Central memory CD8-positive, alpha-beta T cell (primary cell): ENCODE measurements around the gene ULBP3.
"Not testable (repeated sequence)": the region's sequence is repeated elsewhere in the genome, so short reads cannot be mapped to it uniquely, and the experiment has no call there.

Experiments
- ATAC-seq: fragments of 150-1000 bp; cut with Tn5 transposase; replicated peaks from 2 replicates; pipeline ENCODE4 v1.10.0; 2022; ENCODE audit warnings: mild to moderate bottlenecking, moderate FRiP score, moderate number of reproducible peaks; ENCODE audit not compliant: poor library complexity, severe bottlenecking; ENCODE audit errors: extremely low read depth
- DNase-seq, 2 donors: peaks; one replicate each; pipeline ENCODE4 v3.0.0; 2021; ENCODE audit warnings: low spot score in 2 of 2
- H3K27ac Mint-ChIP-seq: one replicate; pipeline ENCODE4 v1.8.0; 2022; ENCODE audit warnings: low read depth, mild to moderate bottlenecking, moderate library complexity, mixed read lengths
- H3K27me3 Mint-ChIP-seq: one replicate; pipeline ENCODE4 v1.8.0; 2022; ENCODE audit warnings: mixed read lengths
- H3K36me3 Mint-ChIP-seq: one replicate; pipeline ENCODE4 v1.8.0; 2022; ENCODE audit warnings: mild to moderate bottlenecking, moderate library complexity, mixed read lengths; ENCODE audit not compliant: insufficient read depth
- H3K4me1 Mint-ChIP-seq: one replicate; pipeline ENCODE4 v1.8.0; 2022; ENCODE audit warnings: mixed read lengths
- H3K4me3 Mint-ChIP-seq: one replicate; pipeline ENCODE4 v1.8.0; 2022; ENCODE audit warnings: mild to moderate bottlenecking, moderate library complexity, mixed read lengths
- H3K9me3 Mint-ChIP-seq: one replicate; pipeline ENCODE4 v1.8.0; 2022; ENCODE audit warnings: mixed read lengths

The ULBP3 gene

DNA sequence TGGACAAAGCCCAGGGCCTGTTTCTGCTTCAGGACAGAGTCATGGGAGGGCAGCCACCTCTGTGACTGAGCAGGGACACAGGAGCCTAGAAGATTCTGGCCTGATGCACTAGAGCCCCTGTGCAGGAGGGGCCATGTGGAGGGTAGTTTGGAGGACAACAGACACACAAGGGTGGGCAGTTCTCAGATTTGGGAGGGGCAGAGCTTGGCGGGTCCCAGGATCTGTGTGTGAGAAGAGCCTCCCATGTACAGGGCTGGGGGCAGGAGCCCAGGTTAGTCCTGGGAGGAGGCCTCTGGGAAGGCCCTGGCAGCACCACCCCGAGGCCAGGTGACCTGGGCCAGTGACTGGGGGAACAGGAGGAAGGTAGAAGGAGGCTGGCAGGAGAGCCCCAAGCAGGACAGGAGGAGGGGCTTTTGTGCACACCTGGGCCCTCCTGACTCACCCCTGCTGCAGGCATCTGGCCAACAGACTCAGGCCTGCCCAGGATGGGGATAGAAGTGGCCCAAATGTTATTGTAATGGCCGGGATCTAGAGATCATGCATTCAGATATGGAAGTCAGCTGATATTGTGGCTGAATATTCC is 1.4 kb upstream of the ULBP3 start:
- Mint-ChIP-seq H3K4me1 (peaks cover 28% of the 10 kb centered on the region), H3K9me3 (no peaks in the 10 kb centered on the region), H3K27ac (no peak overlapping the region), H3K4me3 (no peak overlapping the region), H3K36me3 (peaks cover 2% of the 10 kb centered on the region), H3K27me3 (no peaks in the 10 kb centered on the region)
- DNase-seq (no peak), ATAC-seq (no peak)

DNA sequence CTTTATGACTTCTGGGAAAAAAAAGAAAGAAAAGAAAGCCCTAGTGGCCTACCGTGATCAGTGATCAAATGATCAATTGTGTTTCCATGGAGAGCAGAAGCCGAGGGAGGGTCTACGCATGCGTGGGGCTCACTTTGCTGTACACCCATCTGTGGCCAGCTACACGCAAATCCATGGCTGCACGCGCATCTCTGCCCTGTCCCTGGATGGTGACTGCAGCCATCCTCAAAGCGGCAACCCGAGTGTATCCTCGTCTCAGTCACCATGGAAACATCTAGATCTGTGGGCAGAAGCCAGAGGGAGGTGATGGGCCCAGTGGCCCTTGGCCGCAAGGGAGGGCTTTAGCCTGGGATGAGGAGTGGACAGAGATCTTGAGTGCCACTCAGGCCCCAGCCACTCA is 785 bp upstream of the ULBP3 start:
- no peaks in the 10 kb centered on the region for H3K9me3 Mint-ChIP-seq
- no peak for ATAC-seq
- H3K4me3 Mint-ChIP-seq: peak overlapping the region; percentile 93
- H3K27me3 Mint-ChIP-seq: no peaks in the 10 kb centered on the region
- no peak for DNase-seq
- peak overlapping the region; percentile 67 for H3K27ac Mint-ChIP-seq
- H3K4me1 Mint-ChIP-seq: peaks cover 28% of the 10 kb centered on the region
- peaks cover 2% of the 10 kb centered on the region for H3K36me3 Mint-ChIP-seq

DNA sequence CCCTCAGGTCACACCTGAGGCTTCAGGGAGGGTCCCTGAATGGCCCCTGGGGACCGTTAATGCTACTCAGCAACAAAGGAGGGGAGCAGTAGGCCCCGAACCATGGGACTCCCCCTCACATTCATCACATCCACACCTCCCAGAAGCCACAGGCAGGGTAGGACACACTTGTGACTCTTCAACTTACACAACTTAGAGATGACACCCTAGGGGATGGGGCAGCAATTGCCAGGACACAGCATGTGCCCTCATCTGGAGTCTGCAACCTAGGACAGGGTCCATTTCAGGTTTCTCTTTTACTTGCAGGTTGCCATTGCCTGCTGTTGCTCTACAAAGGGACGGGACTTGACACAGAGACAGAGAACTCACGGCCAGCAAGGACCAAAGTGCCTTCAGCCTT is 770 bp downstream of the ULBP3 start:
- H3K27me3 Mint-ChIP-seq: no peaks in the 10 kb centered on the region
- peaks cover 2% of the 10 kb centered on the region for H3K36me3 Mint-ChIP-seq
- no peak for DNase-seq
- ATAC-seq: peak; percentile 12
- H3K9me3 Mint-ChIP-seq: no peaks in the 10 kb centered on the region
- H3K4me1 Mint-ChIP-seq: peaks cover 28% of the 10 kb centered on the region
- H3K27ac Mint-ChIP-seq: no peak overlapping the region
- peak overlapping the region; percentile 93 for H3K4me3 Mint-ChIP-seq

DNA sequence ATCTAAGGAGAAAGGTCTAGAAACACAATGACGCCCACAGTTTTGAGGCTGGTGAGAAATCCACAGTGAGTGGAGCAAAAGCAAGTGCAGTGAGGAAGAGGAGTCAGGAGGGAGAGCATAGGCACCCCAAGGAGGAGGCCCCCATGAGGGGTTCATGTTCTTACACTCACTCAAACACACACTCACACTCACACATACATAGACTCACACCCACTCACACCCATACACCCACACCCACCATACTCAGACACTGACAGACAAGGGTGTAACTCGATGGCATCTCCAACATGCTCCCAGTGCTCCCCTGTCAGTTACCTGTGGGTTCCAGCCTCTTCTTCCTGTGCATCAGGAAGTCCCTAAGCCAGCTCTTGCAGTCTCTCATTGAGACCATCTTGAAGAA is 3.8 kb downstream of the ULBP3 start:
- Mint-ChIP-seq H3K27ac (no peak overlapping the region), H3K9me3 (no peaks in the 10 kb centered on the region), H3K4me3 (no peak overlapping the region), H3K4me1 (peaks cover 17% of the 10 kb centered on the region), H3K27me3 (peaks cover 3% of the 10 kb centered on the region), H3K36me3 (no peaks in the 10 kb centered on the region)
- DNase-seq: no peak
- ATAC-seq: no peak

DNA sequence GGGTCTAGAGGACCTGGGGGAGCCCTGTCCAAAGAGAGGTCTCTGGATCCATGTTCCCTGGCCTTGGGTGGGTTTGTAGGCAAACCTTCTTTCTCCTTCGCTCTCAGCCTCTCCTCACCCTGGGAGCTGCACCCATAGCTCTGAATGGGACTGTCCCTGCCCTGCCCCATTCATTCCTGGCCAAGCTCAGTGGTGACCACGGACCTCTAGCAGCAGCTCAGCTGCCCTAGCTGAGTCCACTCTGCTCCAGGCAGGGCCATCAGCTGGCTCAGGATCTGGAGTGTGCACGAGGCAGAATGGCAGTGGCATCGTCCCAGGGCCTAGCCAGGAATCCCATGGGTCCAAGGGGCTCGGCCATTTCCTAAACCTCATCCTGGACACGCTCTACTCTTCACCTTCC is 5.3 kb downstream of the ULBP3 start:
- no peak overlapping the region for H3K4me3 Mint-ChIP-seq
- no peaks in the 10 kb centered on the region for H3K9me3 Mint-ChIP-seq
- no peaks in the 10 kb centered on the region for H3K36me3 Mint-ChIP-seq
- peaks cover 18% of the 10 kb centered on the region for H3K27me3 Mint-ChIP-seq
- H3K4me1 Mint-ChIP-seq: peaks cover 16% of the 10 kb centered on the region
- ATAC-seq: no peak
- no peak overlapping the region for H3K27ac Mint-ChIP-seq
- no peak for DNase-seq

DNA sequence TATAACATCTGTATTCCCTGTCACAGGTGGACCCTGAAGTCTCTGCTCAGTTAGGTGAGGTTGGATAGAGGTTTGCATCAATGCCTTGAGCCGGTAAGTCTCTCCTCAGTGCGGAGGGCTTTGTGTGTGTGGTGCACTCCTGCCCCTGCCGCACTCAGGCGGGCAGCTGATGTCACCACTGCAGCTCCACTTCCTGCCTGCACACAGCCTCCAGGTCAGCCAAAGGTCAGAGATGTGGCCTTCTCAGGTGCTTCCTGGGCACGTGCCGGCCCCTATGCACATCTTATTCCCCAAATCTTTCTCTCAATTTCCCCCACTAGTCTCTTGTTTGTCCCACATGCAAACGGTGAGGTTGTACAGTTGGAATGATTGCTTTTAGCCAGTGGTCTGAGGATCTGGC is 8.9 kb downstream of the ULBP3 start:
- Mint-ChIP-seq H3K27me3 (peaks cover 44% of the 10 kb centered on the region), H3K4me1 (peaks cover 10% of the 10 kb centered on the region)
- not testable (repeated sequence) for DNase-seq, H3K4me3 Mint-ChIP-seq, H3K9me3 Mint-ChIP-seq, H3K36me3 Mint-ChIP-seq, H3K27ac Mint-ChIP-seq
- ATAC-seq: peak; percentile 77

DNA sequence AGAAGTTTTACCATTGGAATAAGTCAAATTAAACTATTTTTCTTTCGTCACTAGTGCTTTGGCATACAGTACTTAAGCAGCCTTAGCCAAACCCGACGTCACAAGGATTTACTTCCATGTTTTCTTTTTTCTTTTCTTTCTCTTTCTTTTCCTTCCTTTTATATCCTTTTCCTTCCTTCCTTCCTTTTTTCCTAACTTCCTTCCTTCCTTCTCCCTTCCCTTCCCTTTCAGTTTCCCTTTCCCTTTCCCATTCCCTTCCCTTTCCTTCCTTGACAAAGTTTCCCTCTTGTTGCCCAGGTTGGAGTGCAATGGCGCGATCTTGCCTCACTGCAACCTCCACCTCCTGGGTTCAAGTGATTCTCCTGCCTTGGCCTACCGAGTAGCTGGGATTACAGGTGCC is 9.9 kb downstream of the ULBP3 start:
- Mint-ChIP-seq H3K4me3 (no peak overlapping the region), H3K27me3 (peaks cover 53% of the 10 kb centered on the region)

DNA sequence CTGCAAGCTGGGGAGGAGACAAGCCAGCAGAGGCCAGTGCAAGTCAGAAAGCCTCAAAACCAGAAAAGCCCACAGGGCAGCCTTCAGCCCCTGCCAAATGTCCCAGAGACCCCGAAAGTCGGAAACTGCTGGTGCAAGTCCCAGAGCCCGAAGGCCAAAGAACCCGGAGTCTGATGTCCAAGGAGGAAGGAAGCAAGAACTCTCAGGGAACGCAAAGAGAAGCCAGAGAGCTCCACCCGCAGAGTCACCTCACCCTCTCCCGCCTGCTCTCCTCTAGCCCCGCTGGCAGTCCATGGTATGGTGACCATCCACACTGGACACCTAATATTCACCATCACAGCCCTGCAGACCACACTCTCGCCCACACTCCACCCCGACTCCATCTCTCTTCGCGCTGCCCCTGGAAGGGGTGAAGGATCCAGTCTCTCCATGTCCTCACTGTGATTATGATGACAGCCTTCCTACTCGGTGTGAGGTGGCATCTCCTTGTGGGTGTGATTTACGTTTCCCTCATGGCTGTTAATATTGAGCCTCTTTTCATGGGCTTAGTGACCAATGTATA is 10.6 kb downstream of the ULBP3 start:
- Mint-ChIP-seq H3K27me3 (peaks cover 60% of the 10 kb centered on the region), H3K4me3 (no peak overlapping the region), H3K27ac (no peak overlapping the region), H3K36me3 (no peaks in the 10 kb centered on the region), H3K9me3 (no peaks in the 10 kb centered on the region), H3K4me1 (peaks cover 10% of the 10 kb centered on the region)
- DNase-seq: no peak
- ATAC-seq: no peak

More for the DNA sequence above, 9.9 kb downstream of the ULBP3 start:
- DNase-seq: no peak
- H3K27ac Mint-ChIP-seq: no peak overlapping the region
- peaks cover 10% of the 10 kb centered on the region for H3K4me1 Mint-ChIP-seq
- no peaks in the 10 kb centered on the region for H3K9me3 Mint-ChIP-seq
- H3K36me3 Mint-ChIP-seq: no peaks in the 10 kb centered on the region
- no peak for ATAC-seq

DNA sequence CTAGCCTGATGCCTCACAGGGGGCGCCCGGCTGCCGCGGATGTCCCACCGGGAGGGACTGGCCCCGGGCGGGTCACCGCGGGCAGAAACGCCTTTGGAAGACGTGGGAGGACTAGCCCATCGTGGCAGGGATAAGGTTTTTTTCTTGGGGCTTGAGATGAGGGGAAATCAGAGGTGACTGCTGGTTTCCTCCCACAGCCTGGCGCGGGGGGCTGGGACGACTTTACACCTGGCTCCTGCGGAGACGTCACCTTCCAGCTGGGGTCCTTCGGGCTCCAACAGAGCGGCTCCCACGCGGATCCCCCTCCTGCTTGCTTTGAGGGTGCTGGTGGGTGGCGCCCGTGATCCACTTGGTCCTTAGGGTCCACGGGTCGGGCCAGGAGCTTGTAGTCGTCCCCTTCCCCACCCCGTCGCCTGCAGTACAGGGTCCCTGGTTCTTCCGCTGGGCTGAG is 11.4 kb downstream of the ULBP3 start:
- no peak overlapping the region for H3K4me3 Mint-ChIP-seq
- DNase-seq (no peak), ATAC-seq (no peak)
- peaks cover 10% of the 10 kb centered on the region for H3K4me1 Mint-ChIP-seq
- H3K9me3 Mint-ChIP-seq: no peaks in the 10 kb centered on the region
- peaks cover 68% of the 10 kb centered on the region for H3K27me3 Mint-ChIP-seq
- H3K36me3 Mint-ChIP-seq: no peaks in the 10 kb centered on the region
- no peak overlapping the region for H3K27ac Mint-ChIP-seq

DNA sequence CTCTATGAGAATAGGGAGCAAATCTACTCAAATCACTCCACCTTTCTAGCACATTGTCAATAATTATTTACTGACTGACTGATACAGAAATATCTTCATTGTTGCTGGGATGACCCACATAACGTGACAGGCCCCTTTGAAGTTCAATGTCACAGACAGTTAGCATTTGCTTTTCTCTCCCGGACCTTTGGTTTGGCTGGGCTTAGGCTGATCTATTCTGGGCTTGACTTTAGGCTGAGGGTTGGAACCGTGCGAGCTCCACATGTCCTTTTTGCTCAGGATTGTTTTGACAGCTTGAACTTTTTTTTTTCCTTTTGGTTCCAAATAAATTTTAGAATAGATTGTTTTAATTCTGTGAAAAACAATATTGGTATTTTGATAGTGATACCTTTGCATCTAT is 12.0 kb downstream of the ULBP3 start:
- peaks cover 10% of the 10 kb centered on the region for H3K4me1 Mint-ChIP-seq
- H3K36me3 Mint-ChIP-seq: no peaks in the 10 kb centered on the region
- no peak overlapping the region for H3K27ac Mint-ChIP-seq
- H3K4me3 Mint-ChIP-seq: no peak overlapping the region
- ATAC-seq (no peak), DNase-seq (no peak)
- no peaks in the 10 kb centered on the region for H3K9me3 Mint-ChIP-seq
- H3K27me3 Mint-ChIP-seq: peaks cover 74% of the 10 kb centered on the region

DNA sequence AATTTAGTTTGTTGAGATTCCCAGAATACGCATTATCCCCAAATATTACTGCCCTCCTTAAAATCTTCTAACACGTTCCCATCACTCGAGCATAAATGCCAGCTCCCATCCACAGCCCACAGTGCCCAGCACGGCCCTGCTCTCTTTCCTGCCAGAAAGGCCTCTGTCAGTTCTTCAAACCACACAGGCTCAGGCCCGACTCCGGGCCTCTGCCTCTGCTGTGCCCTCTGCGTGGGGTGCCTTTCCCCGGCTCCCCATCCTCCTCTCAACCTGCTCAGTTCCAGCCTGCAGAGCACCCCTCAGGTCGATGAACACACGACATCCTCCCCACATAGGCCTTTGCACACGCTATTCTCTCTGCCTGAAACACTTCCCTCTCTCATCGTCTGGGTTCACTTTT is 12.8 kb downstream of the ULBP3 start:
- H3K36me3 Mint-ChIP-seq: no peaks in the 10 kb centered on the region
- peaks cover 81% of the 10 kb centered on the region for H3K27me3 Mint-ChIP-seq
- DNase-seq (no peak), ATAC-seq (no peak)
- H3K9me3 Mint-ChIP-seq: no peaks in the 10 kb centered on the region
- H3K4me3 Mint-ChIP-seq: no peak overlapping the region
- H3K27ac Mint-ChIP-seq: no peak overlapping the region
- peaks cover 10% of the 10 kb centered on the region for H3K4me1 Mint-ChIP-seq

DNA sequence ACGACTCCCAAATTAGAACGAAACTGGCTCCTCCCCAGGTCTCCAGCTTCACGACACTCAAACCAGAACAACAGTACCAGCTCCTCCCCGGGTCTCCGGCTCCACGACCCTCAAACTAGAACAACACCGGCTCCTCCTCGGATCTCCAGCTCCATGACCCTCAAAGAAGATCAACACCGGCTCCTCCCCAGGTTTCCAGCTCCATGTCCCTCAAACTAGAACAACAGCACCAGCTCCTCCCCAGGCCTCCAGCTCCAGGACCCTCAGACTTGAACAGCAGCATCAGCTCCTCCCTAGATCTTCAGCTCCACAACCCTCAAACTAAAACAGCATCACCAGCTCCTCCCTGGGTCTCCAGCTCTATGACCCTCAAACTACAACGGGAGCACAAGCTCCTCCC is 13.8 kb downstream of the ULBP3 start:
- no peak overlapping the region for H3K27ac Mint-ChIP-seq
- DNase-seq (no peak), ATAC-seq (no peak)
- H3K4me3 Mint-ChIP-seq: no peak overlapping the region
- H3K4me1 Mint-ChIP-seq: peaks cover 6% of the 10 kb centered on the region
- H3K36me3 Mint-ChIP-seq: no peaks in the 10 kb centered on the region
- peaks cover 88% of the 10 kb centered on the region for H3K27me3 Mint-ChIP-seq
- no peaks in the 10 kb centered on the region for H3K9me3 Mint-ChIP-seq

DNA sequence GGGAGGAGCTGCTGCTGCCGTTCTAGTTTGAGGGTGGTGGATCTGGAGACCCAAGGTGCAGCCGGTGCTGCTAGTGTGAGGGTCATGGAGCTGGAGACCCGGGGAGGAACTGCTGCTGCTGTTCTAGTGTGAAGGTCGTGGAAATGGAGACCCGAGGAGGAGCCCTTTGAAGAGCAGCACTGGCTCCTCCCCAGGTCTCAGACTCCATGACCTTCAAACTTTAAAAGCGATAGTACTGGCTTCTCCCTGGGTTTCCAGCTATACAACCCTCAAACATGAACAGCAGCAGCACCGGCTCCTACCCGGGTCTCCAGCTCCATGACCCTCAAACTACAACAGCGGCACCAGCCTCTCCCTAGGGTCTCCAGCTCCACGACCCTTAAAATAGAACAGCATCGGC is 15.5 kb downstream of the ULBP3 start:
- Mint-ChIP-seq H3K9me3 (no peaks in the 10 kb centered on the region), H3K4me1 (no peaks in the 10 kb centered on the region), H3K4me3 (no peak overlapping the region), H3K27me3 (peaks cover 83% of the 10 kb centered on the region), H3K27ac (no peak overlapping the region), H3K36me3 (no peaks in the 10 kb centered on the region)
- DNase-seq (no peak), ATAC-seq (no peak)
